GM23248 (cell line): Measurements from ENCODE around the gene MVP. TPM values are rescaled to one million over a fixed set of nuclear protein-coding genes. Genes with fewer than 3 reads are reported as not detected.

ENCODE experiments used
- DNase-seq: peaks from one replicate; pipeline ENCODE4 v3.0.0-alpha.2; 2015
- H2AFZ ChIP-seq: fragments of 200-600 bp; sonication (generic); 2 replicates; pipeline ENCODE4 v1.6.1; 2016; ENCODE audit warnings: antibody characterized with exemption
- H3F3A ChIP-seq: fragments of 200-600 bp; sonication (generic); 2 replicates; pipeline ENCODE4 v1.6.1; 2016; ENCODE audit warnings: mild to moderate bottlenecking, antibody characterized with exemption, mixed run types; ENCODE audit not compliant: insufficient read depth
- H3K27ac ChIP-seq: fragments of 200-600 bp; sonication (generic); 2 replicates; pipeline ENCODE4 v1.5.1; 2016; ENCODE audit warnings: mild to moderate bottlenecking
- H3K27me3 ChIP-seq: fragments of 200-600 bp; sonication (generic); replicated peaks from 2 replicates; pipeline ENCODE4 v1.6.1; 2016; ENCODE audit warnings: mild to moderate bottlenecking; ENCODE audit not compliant: insufficient read depth
- H3K36me3 ChIP-seq: fragments of 200-600 bp; sonication (generic); 2 replicates; pipeline ENCODE4 v1.6.1; 2016; ENCODE audit warnings: low read depth, mild to moderate bottlenecking
- H3K4me1 ChIP-seq: fragments of 200-600 bp; sonication (generic); 2 replicates; pipeline ENCODE4 v1.6.1; 2016; ENCODE audit warnings: mild to moderate bottlenecking; ENCODE audit not compliant: insufficient read depth
- H3K4me2 ChIP-seq: fragments of 200-600 bp; sonication (generic); one replicate; pipeline ENCODE4 v1.6.1; 2016; ENCODE audit warnings: mild to moderate bottlenecking; ENCODE audit not compliant: unreplicated experiment
- H3K4me3 ChIP-seq: fragments of 200-600 bp; sonication (generic); 2 replicates; pipeline ENCODE4 v1.5.1; 2016; ENCODE audit warnings: mild to moderate bottlenecking
- H3K79me2 ChIP-seq: fragments of 200-600 bp; sonication (generic); 2 replicates; pipeline ENCODE4 v1.6.1; 2016; ENCODE audit warnings: mild to moderate bottlenecking; ENCODE audit not compliant: insufficient read depth
- H3K9ac ChIP-seq: fragments of 200-600 bp; sonication (generic); 2 replicates; pipeline ENCODE4 v1.6.1; 2016; ENCODE audit warnings: mild to moderate bottlenecking
- H3K9me2 ChIP-seq: fragments of 200-600 bp; sonication (generic); 2 replicates; pipeline ENCODE4 v1.6.1; 2016; ENCODE audit warnings: mixed run types, mild to moderate bottlenecking, moderate library complexity; ENCODE audit not compliant: insufficient read depth
- H3K9me3 ChIP-seq: fragments of 200-600 bp; sonication (generic); one replicate; pipeline ENCODE4 v1.6.1; 2017; ENCODE audit warnings: low read depth
- H4K20me1 ChIP-seq: fragments of 200-600 bp; sonication (generic); 2 replicates; pipeline ENCODE4 v1.6.0; 2016; ENCODE audit not compliant: insufficient read depth
- EZH2 ChIP-seq: fragments of 200-600 bp; sonication (generic); IDR thresholded peaks from 2 replicates; pipeline ENCODE4 v1.6.1; 2018; ENCODE audit warnings: antibody characterized with exemption, mild to moderate bottlenecking; ENCODE audit not compliant: insufficient read depth, poor library complexity, severe bottlenecking
- EZH2phosphoT487 ChIP-seq: fragments of 200-600 bp; sonication (generic); IDR thresholded peaks from 2 replicates; pipeline ENCODE4 v1.6.1; 2018; ENCODE audit warnings: antibody characterized with exemption, moderate library complexity, mild to moderate bottlenecking, low read depth; ENCODE audit not compliant: insufficient read depth
- WGBS, 2 experiments: methylation state at CpG; one replicate each; pipeline ENCODE4 v1.1.6; 2015 to 2017; ENCODE audit warnings: low lambda C conversion rate in 2 of 2, low coverage in 1 of 2; ENCODE audit errors: missing lambda C conversion rate in 2 of 2; 5-methylcytosine and 5-hydroxymethylcytosine counted together
- in situ Hi-C: fragments of 300-500 bp; cut with MboI; formaldehyde crosslinking; loops from 2 replicates; pipeline ENCODE4 v1.15.0; 2020
- polyA plus RNA-seq: library from polyadenylated mRNA; unstranded; fragments of >200 nt; fragmentation: Nextera tagmentation; extraction: Ambion mirVana; gene quantifications from 2 replicates; pipeline ENCODE4 v1.2.1, GENCODE V29; 2016
- total RNA-seq: library from RNA; depleted of rRNA; stranded (reverse); fragments of >200 nt; shearing (Covaris generic); gene quantifications from 2 replicates; pipeline ENCODE4 v1.2.3, GENCODE V29; 2014

MVP gene
- total and polyA plus RNA-seq, 2 experiments from 2014 or later: 230 to 272 TPM

- peak within 1 kb of the TSS; percentile 84 for H3K4me2 ChIP-seq
- peaks cover 23% of the 10 kb centered on the region for H3K4me1 ChIP-seq
- WGBS, 2 experiments: 2% methylated on average over 53 of the region's 67 CpGs; no CpG with 5 or more reads in 1 of the 2 experiments
- in situ Hi-C loops: no loop called here
- peak within 1 kb of the TSS; percentile 86 for H3K9ac ChIP-seq
- H3K4me3 ChIP-seq: peak within 1 kb of the TSS; percentile 80
- TF ChIP-seq EZH2phosphoT487: no peak
- TF ChIP-seq EZH2: no peak
- H3K36me3 ChIP-seq: no peaks in the 10 kb centered on the region
- no peak within 1 kb of the TSS for H2AFZ ChIP-seq
- H3K27me3 ChIP-seq: no peaks in the 10 kb centered on the region
- peak within 1 kb of the TSS; percentile 75 for H3K27ac ChIP-seq
- DNase-seq: no peak
- peaks cover 22% of the 10 kb centered on the region for H3K79me2 ChIP-seq
- peaks cover 35% of the 10 kb centered on the region for H3F3A ChIP-seq
- H3K9me3 ChIP-seq: no peaks in the 10 kb centered on the region
- no peaks in the 10 kb centered on the region for H4K20me1 ChIP-seq
- no peaks in the 10 kb centered on the region for H3K9me2 ChIP-seq
These were observed 14.1 kb upstream of the MVP start, which contains the start of gene MAZ for GRCh38 chr16:29806099-29806579. TSS of gene MAZ (plus strand) at chr16:29806529. CDS start at chr16:29806702, 173 bp downstream.

DNA sequence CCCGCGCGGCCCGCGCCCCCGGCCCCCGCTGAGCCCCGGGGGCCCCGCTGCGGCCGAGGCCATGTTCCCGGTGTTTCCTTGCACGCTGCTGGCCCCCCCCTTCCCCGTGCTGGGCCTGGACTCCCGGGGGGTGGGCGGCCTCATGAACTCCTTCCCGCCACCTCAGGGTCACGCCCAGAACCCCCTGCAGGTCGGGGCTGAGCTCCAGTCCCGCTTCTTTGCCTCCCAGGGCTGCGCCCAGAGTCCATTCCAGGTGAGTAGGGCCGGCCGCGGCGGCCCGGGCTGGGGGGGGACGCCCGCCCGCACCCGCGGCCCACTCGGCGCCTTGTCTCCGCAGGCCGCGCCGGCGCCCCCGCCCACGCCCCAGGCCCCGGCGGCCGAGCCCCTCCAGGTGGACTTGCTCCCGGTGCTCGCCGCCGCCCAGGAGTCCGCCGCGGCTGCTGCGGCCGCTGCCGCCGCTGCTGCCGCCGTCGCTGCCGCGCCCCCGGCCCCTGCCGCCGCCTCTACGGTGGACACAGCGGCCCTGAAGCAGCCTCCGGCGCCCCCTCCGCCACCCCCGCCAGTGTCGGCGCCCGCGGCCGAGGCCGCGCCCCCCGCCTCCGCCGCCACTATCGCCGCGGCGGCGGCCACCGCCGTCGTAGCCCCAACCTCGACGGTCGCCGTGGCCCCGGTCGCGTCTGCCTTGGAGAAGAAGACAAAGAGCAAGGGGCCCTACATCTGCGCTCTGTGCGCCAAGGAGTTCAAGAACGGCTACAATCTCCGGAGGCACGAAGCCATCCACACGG, 13.4 kb upstream of the MVP start:
- TF ChIP-seq EZH2: no peak
- Histone ChIP-seq H3K36me3 (no peaks in the 10 kb centered on the region), H3K9ac (peak overlapping the region; percentile 86), H3K79me2 (peaks cover 22% of the 10 kb centered on the region), H3K4me2 (peak overlapping the region; percentile 84), H3K9me2 (no peaks in the 10 kb centered on the region), H3K9me3 (no peaks in the 10 kb centered on the region), H2AFZ (no peak overlapping the region), H4K20me1 (no peaks in the 10 kb centered on the region), H3K4me1 (peaks cover 27% of the 10 kb centered on the region), H3K27ac (peak overlapping the region; percentile 75), H3F3A (peaks cover 35% of the 10 kb centered on the region), H3K27me3 (no peaks in the 10 kb centered on the region), H3K4me3 (peak overlapping the region; percentile 80)
- DNase-seq: peak; percentile 57
- in situ Hi-C loops: no loop called here
- WGBS, 2 experiments: 0% methylated on average over 11 to 48 of the region's 99 CpGs

- Histone ChIP-seq H3K4me1 (peaks cover 27% of the 10 kb centered on the region), H3K36me3 (no peaks in the 10 kb centered on the region), H3K27ac (peak overlapping the region; percentile 68), H3K9me3 (no peaks in the 10 kb centered on the region), H3K27me3 (no peaks in the 10 kb centered on the region), H3K9me2 (no peaks in the 10 kb centered on the region), H3K4me3 (peak overlapping the region; percentile 80), H3F3A (peaks cover 35% of the 10 kb centered on the region), H2AFZ (no peak overlapping the region), H3K79me2 (peaks cover 22% of the 10 kb centered on the region), H3K9ac (peak overlapping the region; percentile 86), H3K4me2 (peak overlapping the region; percentile 84), H4K20me1 (no peaks in the 10 kb centered on the region)
- in situ Hi-C loops: no loop called here
- peak; percentile 96 for DNase-seq
- 1 to 2% methylated on average over 37 to 63 of the region's 69 CpGs for WGBS, 2 experiments
- TF ChIP-seq EZH2phosphoT487: no peak
- TF ChIP-seq EZH2: no peak
These were observed 12.6 kb upstream of the MVP start for GRCh38 chr16:29807426-29808218.

DNA sequence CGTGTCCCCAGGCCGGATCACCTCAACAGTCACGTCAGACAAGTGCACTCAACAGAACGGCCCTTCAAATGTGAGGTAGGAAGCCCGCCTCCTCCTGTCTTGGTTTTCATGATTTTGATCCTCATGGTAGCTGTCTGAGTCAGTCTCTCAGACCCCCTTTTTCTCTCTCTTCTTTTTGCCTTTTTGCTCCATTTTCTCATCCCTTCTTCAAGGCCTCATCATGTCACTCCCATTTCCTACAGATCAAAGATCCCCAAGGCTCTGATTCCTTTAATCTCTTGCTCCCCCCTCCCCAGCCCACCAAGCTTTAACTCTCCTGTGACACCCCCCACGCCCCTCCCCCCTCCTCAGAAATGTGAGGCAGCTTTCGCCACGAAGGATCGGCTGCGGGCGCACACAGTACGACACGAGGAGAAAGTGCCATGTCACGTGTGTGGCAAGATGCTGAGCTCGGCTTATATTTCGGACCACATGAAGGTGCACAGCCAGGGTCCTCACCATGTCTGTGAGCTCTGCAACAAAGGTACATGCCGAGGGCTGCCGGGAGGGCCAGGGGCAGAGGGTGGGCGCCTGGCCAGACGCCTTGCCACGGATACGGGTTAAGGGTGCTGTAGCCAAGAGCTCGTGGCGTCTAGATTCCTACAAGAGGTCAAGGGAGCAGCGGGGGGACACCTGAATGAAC, 11.9 kb upstream of the MVP start:
- TF ChIP-seq EZH2: no peak
- no peak for TF ChIP-seq EZH2phosphoT487
- no peaks in the 10 kb centered on the region for H3K9me2 ChIP-seq
- no peaks in the 10 kb centered on the region for H3K27me3 ChIP-seq
- in situ Hi-C loops: no loop called here
- no peak overlapping the region for H2AFZ ChIP-seq
- H3K79me2 ChIP-seq: peaks cover 22% of the 10 kb centered on the region
- no peaks in the 10 kb centered on the region for H3K9me3 ChIP-seq
- H3K9ac ChIP-seq: peak overlapping the region; percentile 86
- no peaks in the 10 kb centered on the region for H4K20me1 ChIP-seq
- no peak for DNase-seq
- peak overlapping the region; percentile 84 for H3K4me2 ChIP-seq
- H3K27ac ChIP-seq: peak overlapping the region; percentile 68
- H3K36me3 ChIP-seq: no peaks in the 10 kb centered on the region
- peak overlapping the region; percentile 80 for H3K4me3 ChIP-seq
- 27 to 35% methylated on average over 23 to 25 of the region's 25 CpGs for WGBS, 2 experiments
- H3K4me1 ChIP-seq: peaks cover 27% of the 10 kb centered on the region
- peaks cover 32% of the 10 kb centered on the region for H3F3A ChIP-seq
